HEK293 (cell line): ENCODE data around the gene TWSG1.

Experiments used
- CTCF ChIA-PET: fragments of 350-600 bp; formaldehyde crosslinking; extraction: SDS; loops from one replicate; lab custom pipeline; 2021; ENCODE audit warnings: antibody characterized with exemption; lab: Yijun Ruan, JAX
- POLR2A ChIA-PET: fragments of 300-600 bp; formaldehyde crosslinking; extraction: SDS; loops from one replicate; lab custom pipeline; 2020; ENCODE audit warnings: antibody characterized with exemption, inconsistent platforms; lab: Yijun Ruan, JAX
- H3K27ac ChIP-seq: fragments of 200-500 bp; sonication (Bioruptor generic); 2 replicates; pipeline ENCODE4 v1.5.1; 2014; ENCODE audit warnings: low read depth, low read length, control low read depth, inconsistent platforms; ENCODE audit errors: extremely low read depth
- H3K36me3 ChIP-seq, 2 experiments: fragments of 200-500 bp in 1 of 2; sonication (Bioruptor generic) in 1 of 2; 1 replicate in 1 of 2; 2 replicates in 1 of 2; pipeline ENCODE4 v1.5.1; 2014 to 2017; ENCODE audit warnings: inconsistent platforms in 2 of 2, low read length in 2 of 2; ENCODE audit not compliant: control insufficient read depth in 2 of 2, insufficient read depth in 1 of 2
- H3K4me1 ChIP-seq: fragments of 200-500 bp; sonication (Bioruptor generic); 2 replicates; pipeline ENCODE4 v1.5.1; 2014; ENCODE audit warnings: mild to moderate bottlenecking, low read length, inconsistent platforms; ENCODE audit not compliant: control insufficient read depth, insufficient read depth
- H3K4me3 ChIP-seq: 2 replicates; pipeline ENCODE4 v1.5.1; 2011; ENCODE audit warnings: low read depth, mild to moderate bottlenecking, control low read depth, low read length, moderate library complexity
- H3K9me3 ChIP-seq: fragments of 200-500 bp; sonication (Bioruptor generic); 2 replicates; pipeline ENCODE4 v1.5.1; 2014; ENCODE audit warnings: low read depth, low read length, inconsistent platforms; ENCODE audit not compliant: control insufficient read depth, insufficient read depth
- BCL11A ChIP-seq: fragments of 450-650 bp; formaldehyde crosslinking; IDR thresholded peaks from 2 replicates; pipeline ENCODE4 v1.5.1; 2016; ENCODE audit warnings: low read depth, missing biosample characterization, missing genetic modification characterization
- HOXC10 ChIP-seq: sonication (generic); formaldehyde crosslinking; IDR thresholded peaks from 2 replicates; pipeline ENCODE4 v1.8.1; 2023; ENCODE audit warnings: mild to moderate bottlenecking, missing genetic modification reagents
- IKZF3 ChIP-seq: fragments of 450-650 bp; IDR thresholded peaks from 2 replicates; pipeline ENCODE4 v1.5.0; 2018; ENCODE audit warnings: missing biosample characterization, mild to moderate bottlenecking, missing genetic modification characterization, moderate library complexity
- KLF10 ChIP-seq: fragments of 450-650 bp; IDR thresholded peaks from 2 replicates; pipeline ENCODE4 v1.5.1; 2018; ENCODE audit warnings: missing biosample characterization, mild to moderate bottlenecking, missing genetic modification characterization
- SETDB1 ChIP-seq: IDR thresholded peaks from one replicate; pipeline ENCODE4 v1.6.1; 2017; ENCODE audit warnings: mild to moderate bottlenecking, low read length, moderate library complexity, mixed read lengths; ENCODE audit not compliant: insufficient read length
- SP3 ChIP-seq: fragments of 450-650 bp; formaldehyde crosslinking; IDR thresholded peaks from 2 replicates; pipeline ENCODE4 v1.5.1; 2016; ENCODE audit warnings: missing biosample characterization, missing genetic modification characterization
- WT1 ChIP-seq: fragments of 450-650 bp; formaldehyde crosslinking; IDR thresholded peaks from 2 replicates; pipeline ENCODE4 v1.5.1; 2016; ENCODE audit warnings: missing biosample characterization, missing genetic modification characterization
- ZFP3 ChIP-seq: fragments of 450-650 bp; formaldehyde crosslinking; IDR thresholded peaks from 2 replicates; pipeline ENCODE4 v1.5.1; 2016; ENCODE audit warnings: low read depth, missing biosample characterization, missing genetic modification characterization
- ZNF146 ChIP-seq: fragments of 450-650 bp; formaldehyde crosslinking; IDR thresholded peaks from 2 replicates; pipeline ENCODE4 v1.5.1; 2016; ENCODE audit warnings: missing biosample characterization, missing genetic modification characterization
- ZNF155 ChIP-seq: fragments of 450-650 bp; formaldehyde crosslinking; IDR thresholded peaks from 2 replicates; pipeline ENCODE4 v1.5.1; 2016; ENCODE audit warnings: missing biosample characterization, missing genetic modification characterization
- ZNF473 ChIP-seq: fragments of 450-650 bp; formaldehyde crosslinking; IDR thresholded peaks from 2 replicates; pipeline ENCODE4 v1.5.1; 2017; ENCODE audit warnings: missing biosample characterization, missing genetic modification characterization
- ZNF549 ChIP-seq: fragments of 450-650 bp; IDR thresholded peaks from 2 replicates; pipeline ENCODE4 v1.5.1; 2018; ENCODE audit warnings: missing biosample characterization, missing genetic modification characterization, mild to moderate bottlenecking, inconsistent platforms, moderate library complexity
- ZNF600 ChIP-seq: fragments of 450-650 bp; formaldehyde crosslinking; IDR thresholded peaks from 2 replicates; pipeline ENCODE4 v1.5.1; 2016; ENCODE audit warnings: missing biosample characterization, missing genetic modification characterization
- ZNF701 ChIP-seq: fragments of 450-650 bp; formaldehyde crosslinking; IDR thresholded peaks from 2 replicates; pipeline ENCODE4 v1.5.1; 2016; ENCODE audit warnings: missing biosample characterization, missing genetic modification characterization
- ZNF768 ChIP-seq: fragments of 450-650 bp; formaldehyde crosslinking; IDR thresholded peaks from 2 replicates; pipeline ENCODE4 v1.5.1; 2018; ENCODE audit warnings: missing biosample characterization, mild to moderate bottlenecking, missing genetic modification characterization
- ZNF776 ChIP-seq: fragments of 450-650 bp; formaldehyde crosslinking; IDR thresholded peaks from 2 replicates; pipeline ENCODE4 v1.5.0; 2017; ENCODE audit warnings: missing biosample characterization, missing genetic modification characterization, borderline replicate concordance
- ZNF843 ChIP-seq: fragments of 450-650 bp; formaldehyde crosslinking; IDR thresholded peaks from 2 replicates; pipeline ENCODE4 v1.5.1; 2016; ENCODE audit warnings: missing biosample characterization, missing genetic modification characterization
- TF ChIP-seq, protein P1 (sequence below): fragments of 450-650 bp; formaldehyde crosslinking; IDR thresholded peaks from 2 replicates; pipeline ENCODE4 v1.5.1; 2017; ENCODE audit warnings: missing biosample characterization, missing genetic modification characterization
- TF ChIP-seq, protein P2 (sequence below): fragments of 450-650 bp; formaldehyde crosslinking; IDR thresholded peaks from 2 replicates; pipeline ENCODE4 v1.5.1; 2016; ENCODE audit warnings: missing biosample characterization, missing genetic modification characterization
- TF ChIP-seq, protein P3 (sequence below): fragments of 450-650 bp; formaldehyde crosslinking; IDR thresholded peaks from 2 replicates; pipeline ENCODE4 v1.5.1; 2016; ENCODE audit warnings: missing biosample characterization, missing genetic modification characterization
- TF ChIP-seq, protein P4 (sequence below): fragments of 450-650 bp; formaldehyde crosslinking; IDR thresholded peaks from 2 replicates; pipeline ENCODE4 v1.5.1; 2016; ENCODE audit warnings: missing biosample characterization, missing genetic modification characterization
- TF ChIP-seq, protein P5 (sequence below): fragments of 450-650 bp; formaldehyde crosslinking; IDR thresholded peaks from 2 replicates; pipeline ENCODE4 v1.5.1; 2016; ENCODE audit warnings: missing biosample characterization, missing genetic modification characterization
- TF ChIP-seq, protein P6 (sequence below): fragments of 450-650 bp; formaldehyde crosslinking; IDR thresholded peaks from 2 replicates; pipeline ENCODE4 v1.5.1; 2016; ENCODE audit warnings: missing biosample characterization, missing genetic modification characterization

Gene TWSG1

DNA sequence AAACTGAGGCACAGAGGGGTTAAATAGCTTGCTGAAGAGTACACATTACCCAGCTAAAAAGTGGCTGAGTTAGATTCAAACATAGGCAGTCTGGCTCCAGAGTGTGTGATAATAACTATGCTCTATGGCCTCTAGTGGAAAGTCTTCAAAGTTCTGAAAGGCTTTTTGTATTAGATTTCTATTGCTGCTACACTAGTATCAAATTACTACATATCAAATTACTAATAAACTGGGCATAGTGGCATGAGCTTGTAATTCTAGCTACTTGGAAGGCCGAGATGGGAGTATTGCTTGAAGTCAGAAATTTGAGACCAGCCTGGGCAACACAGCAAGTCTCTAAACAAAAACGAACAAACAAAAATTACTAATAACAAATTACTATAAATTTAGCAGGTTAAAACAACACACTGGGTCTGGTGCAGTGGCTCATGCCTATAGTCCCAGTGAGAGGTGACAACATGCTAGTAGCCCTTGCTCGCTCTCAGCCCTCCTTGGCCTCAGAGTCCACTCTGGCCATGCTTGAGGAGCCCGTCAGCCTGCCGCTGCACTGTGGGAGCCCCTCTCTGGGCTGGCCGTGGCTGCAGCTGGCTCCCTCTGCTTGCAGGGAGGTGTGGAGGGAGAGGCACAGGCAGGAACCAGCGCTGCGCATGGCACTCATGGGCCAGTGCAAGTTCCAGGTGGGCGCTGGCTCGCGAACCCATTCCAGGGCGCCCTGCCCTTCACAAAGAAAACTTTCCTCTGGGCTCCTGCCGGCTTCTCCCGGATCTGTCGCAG is 38.2 kb upstream of the TWSG1 start:
- POLR2A ChIA-PET, result no interaction called here
- TF ChIP-seq ZNF600 (tag by site-specific recombination) (no peak), SETDB1 (peak; percentile 33)
- TF ChIP-seq, protein P1, sequence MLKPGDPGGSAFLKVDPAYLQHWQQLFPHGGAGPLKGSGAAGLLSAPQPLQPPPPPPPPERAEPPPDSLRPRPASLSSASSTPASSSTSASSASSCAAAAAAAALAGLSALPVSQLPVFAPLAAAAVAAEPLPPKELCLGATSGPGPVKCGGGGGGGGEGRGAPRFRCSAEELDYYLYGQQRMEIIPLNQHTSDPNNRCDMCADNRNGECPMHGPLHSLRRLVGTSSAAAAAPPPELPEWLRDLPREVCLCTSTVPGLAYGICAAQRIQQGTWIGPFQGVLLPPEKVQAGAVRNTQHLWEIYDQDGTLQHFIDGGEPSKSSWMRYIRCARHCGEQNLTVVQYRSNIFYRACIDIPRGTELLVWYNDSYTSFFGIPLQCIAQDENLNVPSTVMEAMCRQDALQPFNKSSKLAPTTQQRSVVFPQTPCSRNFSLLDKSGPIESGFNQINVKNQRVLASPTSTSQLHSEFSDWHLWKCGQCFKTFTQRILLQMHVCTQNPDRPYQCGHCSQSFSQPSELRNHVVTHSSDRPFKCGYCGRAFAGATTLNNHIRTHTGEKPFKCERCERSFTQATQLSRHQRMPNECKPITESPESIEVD (tag by site-specific recombination), result no peak
- H3K27ac ChIP-seq, result no peak overlapping the region
- H3K36me3 ChIP-seq, result no peaks in the 10 kb centered on the region
- no peak overlapping the region for H3K4me3 ChIP-seq
- H3K4me1 ChIP-seq, result no peaks in the 10 kb centered on the region
- H3K9me3 ChIP-seq, result no peaks in the 10 kb centered on the region; the same call in 1 of the 2 replicates
- CTCF ChIA-PET, result interaction anchor here (0.7 kb wide), 1 partner anchor 677 kb away, joined by 3 read pairs; no protein-coding TSS in a partner anchor

DNA sequence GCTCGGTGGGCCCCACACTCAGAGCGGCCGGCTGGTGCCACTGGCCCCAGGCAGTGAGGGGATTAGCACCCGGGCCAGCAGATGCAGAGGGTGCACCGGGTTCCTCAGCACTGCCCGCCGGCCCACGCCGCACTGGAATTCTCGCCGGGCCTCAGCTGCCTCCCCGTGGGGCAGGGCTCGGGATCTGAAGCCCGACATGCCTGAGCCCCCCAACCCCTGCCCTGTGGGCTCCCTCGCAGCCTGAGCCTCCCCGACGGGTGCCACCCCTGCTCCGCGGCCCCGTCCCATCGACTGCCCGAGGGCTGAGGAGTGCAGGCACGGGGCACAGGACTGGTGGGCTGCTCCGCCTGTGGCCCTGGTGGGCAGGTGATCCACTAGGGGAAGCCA is 37.6 kb upstream of the TWSG1 start:
- H3K36me3 ChIP-seq, result no peaks in the 10 kb centered on the region
- no peak overlapping the region for H3K27ac ChIP-seq
- CTCF ChIA-PET, result no interaction called here
- H3K4me1 ChIP-seq, result no peaks in the 10 kb centered on the region
- TF ChIP-seq, protein P2, sequence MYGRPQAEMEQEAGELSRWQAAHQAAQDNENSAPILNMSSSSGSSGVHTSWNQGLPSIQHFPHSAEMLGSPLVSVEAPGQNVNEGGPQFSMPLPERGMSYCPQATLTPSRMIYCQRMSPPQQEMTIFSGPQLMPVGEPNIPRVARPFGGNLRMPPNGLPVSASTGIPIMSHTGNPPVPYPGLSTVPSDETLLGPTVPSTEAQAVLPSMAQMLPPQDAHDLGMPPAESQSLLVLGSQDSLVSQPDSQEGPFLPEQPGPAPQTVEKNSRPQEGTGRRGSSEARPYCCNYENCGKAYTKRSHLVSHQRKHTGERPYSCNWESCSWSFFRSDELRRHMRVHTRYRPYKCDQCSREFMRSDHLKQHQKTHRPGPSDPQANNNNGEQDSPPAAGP, result no peak
- TF ChIP-seq, protein P3, sequence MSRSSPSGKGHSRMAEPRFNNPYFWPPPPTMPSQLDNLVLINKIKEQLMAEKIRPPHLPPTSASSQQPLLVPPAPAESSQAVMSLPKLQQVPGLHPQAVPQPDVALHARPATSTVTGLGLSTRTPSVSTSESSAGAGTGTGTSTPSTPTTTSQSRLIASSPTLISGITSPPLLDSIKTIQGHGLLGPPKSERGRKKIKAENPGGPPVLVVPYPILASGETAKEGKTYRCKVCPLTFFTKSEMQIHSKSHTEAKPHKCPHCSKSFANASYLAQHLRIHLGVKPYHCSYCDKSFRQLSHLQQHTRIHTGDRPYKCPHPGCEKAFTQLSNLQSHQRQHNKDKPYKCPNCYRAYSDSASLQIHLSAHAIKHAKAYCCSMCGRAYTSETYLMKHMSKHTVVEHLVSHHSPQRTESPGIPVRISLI (tag by site-specific recombination), result no peak
- no peak for TF ChIP-seq ZNF155 (tag by site-specific recombination)
- no peak for TF ChIP-seq ZNF146 (tag by site-specific recombination)
- TF ChIP-seq ZNF768 (tag by site-specific recombination), result no peak
- TF ChIP-seq ZNF776 (tag by site-specific recombination), result no peak
- no peak for TF ChIP-seq BCL11A (tag by site-specific recombination)
- TF ChIP-seq ZNF473 (tag by site-specific recombination), result no peak
- TF ChIP-seq ZNF549, result no peak
- no peak for TF ChIP-seq ZNF843 (tag by site-specific recombination)
- no peaks in the 10 kb centered on the region; the same call in 1 of the 2 replicates for H3K9me3 ChIP-seq
- no peak overlapping the region for H3K4me3 ChIP-seq
- POLR2A ChIA-PET, result no interaction called here

DNA sequence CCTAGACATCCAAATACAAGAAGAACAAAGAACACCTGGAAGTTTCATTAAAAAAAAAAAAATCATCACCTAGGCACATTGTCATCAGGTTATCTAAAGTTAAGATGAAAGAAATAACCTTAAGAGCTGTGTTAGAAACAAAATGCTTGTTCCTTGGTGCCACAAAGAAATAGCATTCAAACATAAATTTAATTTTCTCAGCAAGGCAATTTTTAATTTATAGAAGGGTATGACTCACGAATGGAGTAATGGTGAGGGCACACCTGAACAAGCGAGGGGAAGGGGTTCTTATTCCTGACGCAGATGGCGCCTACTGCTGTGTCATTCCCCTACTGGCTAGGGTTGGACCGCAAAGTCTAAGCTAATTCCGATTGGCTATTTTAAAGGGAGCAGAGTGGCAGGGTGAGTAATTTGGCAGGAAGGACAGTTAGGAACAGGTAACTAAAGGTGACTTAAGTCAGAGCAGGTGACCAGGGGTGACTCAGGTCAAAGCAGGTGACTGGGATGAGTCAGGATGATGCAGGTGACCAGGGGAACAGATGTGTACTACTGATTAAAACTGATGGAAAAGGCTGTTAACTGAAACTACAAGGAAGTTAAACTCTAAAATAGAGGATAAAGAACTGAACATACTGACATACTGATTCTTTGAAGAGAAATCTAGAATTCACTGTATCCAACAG is 30.0 kb upstream of the TWSG1 start:
- CTCF ChIA-PET, result no interaction called here
- POLR2A ChIA-PET, result no interaction called here
- no peak for TF ChIP-seq HOXC10 (CRISPR knock-in tag)
- TF ChIP-seq, protein P4, sequence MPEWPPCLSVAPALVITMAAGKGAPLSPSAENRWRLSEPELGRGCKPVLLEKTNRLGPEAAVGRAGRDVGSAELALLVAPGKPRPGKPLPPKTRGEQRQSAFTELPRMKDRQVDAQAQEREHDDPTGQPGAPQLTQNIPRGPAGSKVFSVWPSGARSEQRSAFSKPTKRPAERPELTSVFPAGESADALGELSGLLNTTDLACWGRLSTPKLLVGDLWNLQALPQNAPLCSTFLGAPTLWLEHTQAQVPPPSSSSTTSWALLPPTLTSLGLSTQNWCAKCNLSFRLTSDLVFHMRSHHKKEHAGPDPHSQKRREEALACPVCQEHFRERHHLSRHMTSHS (tag by site-specific recombination), result no peak
- no peak for TF ChIP-seq SP3 (tag by site-specific recombination)
- TF ChIP-seq, protein P5, sequence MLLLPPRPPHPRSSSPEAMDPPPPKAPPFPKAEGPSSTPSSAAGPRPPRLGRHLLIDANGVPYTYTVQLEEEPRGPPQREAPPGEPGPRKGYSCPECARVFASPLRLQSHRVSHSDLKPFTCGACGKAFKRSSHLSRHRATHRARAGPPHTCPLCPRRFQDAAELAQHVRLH (tag by site-specific recombination), result no peak
- no peak for TF ChIP-seq KLF10 (tag by site-specific recombination)
- TF ChIP-seq ZFP3 (tag by site-specific recombination), result no peak
- no peak for TF ChIP-seq WT1 (tag by site-specific recombination)
- TF ChIP-seq IKZF3 (tag by site-specific recombination), result no peak
- no peak for TF ChIP-seq ZNF701 (tag by site-specific recombination)
- TF ChIP-seq, protein P6, sequence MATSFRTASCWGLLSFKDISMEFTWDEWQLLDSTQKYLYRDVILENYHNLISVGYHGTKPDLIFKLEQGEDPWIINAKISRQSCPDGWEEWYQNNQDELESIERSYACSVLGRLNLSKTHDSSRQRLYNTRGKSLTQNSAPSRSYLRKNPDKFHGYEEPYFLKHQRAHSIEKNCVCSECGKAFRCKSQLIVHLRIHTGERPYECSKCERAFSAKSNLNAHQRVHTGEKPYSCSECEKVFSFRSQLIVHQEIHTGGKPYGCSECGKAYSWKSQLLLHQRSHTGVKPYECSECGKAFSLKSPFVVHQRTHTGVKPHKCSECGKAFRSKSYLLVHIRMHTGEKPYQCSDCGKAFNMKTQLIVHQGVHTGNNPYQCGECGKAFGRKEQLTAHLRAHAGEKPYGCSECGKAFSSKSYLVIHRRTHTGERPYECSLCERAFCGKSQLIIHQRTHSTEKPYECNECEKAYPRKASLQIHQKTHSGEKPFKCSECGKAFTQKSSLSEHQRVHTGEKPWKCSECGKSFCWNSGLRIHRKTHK (tag by site-specific recombination), result no peak

More for the DNA sequence above, 30.0 kb upstream of the TWSG1 start:
- no peak overlapping the region for H3K27ac ChIP-seq
- H3K4me1 ChIP-seq, result no peaks in the 10 kb centered on the region
- H3K9me3 ChIP-seq, result no peaks in the 10 kb centered on the region
- H3K4me3 ChIP-seq, result no peak overlapping the region
- no peaks in the 10 kb centered on the region for H3K36me3 ChIP-seq
